OCI-LY1 (cell line): ENCODE measurements around the gene ENOX2.

Experiments used
- H2AFZ ChIP-seq: fragments of 200-600 bp; sonication (generic), shearing (Covaris generic); 2 replicates; pipeline ENCODE4 v1.6.0; 2014; ENCODE audit warnings: antibody characterized with exemption, mild to moderate bottlenecking, low read length
- H3F3A ChIP-seq: fragments of 200-600 bp; sonication (generic), shearing (Covaris generic); 2 replicates; pipeline ENCODE4 v1.6.0; 2014; ENCODE audit warnings: mild to moderate bottlenecking, antibody characterized with exemption, low read length, moderate library complexity; ENCODE audit not compliant: insufficient read depth
- H3K27ac ChIP-seq: fragments of 200-600 bp; sonication (generic); 2 replicates; pipeline ENCODE4 v1.5.1; 2014; ENCODE audit warnings: low read length, mixed run types, mild to moderate bottlenecking, low read depth; ENCODE audit not compliant: poor library complexity, severe bottlenecking
- H3K27me3 ChIP-seq: fragments of 200-600 bp; sonication (generic); 2 replicates; pipeline ENCODE4 v1.6.0; 2014; ENCODE audit warnings: antibody characterized with exemption, mild to moderate bottlenecking, low read length, moderate library complexity; ENCODE audit not compliant: insufficient read depth
- H3K36me3 ChIP-seq: fragments of 200-600 bp; sonication (generic); 2 replicates; pipeline ENCODE4 v1.6.1; 2014; ENCODE audit warnings: mild to moderate bottlenecking, antibody characterized with exemption, low read length, moderate library complexity, mixed read lengths; ENCODE audit not compliant: insufficient read depth
- H3K4me1 ChIP-seq: fragments of 200-600 bp; sonication (generic); 2 replicates; pipeline ENCODE4 v1.5.1; 2014; ENCODE audit warnings: mild to moderate bottlenecking, low read length, moderate library complexity; ENCODE audit not compliant: insufficient read depth, severe bottlenecking
- H3K4me2 ChIP-seq: fragments of 200-600 bp; sonication (generic), shearing (Covaris generic); 2 replicates; pipeline ENCODE4 v1.6.1; 2014; ENCODE audit warnings: low read length
- H3K4me3 ChIP-seq: fragments of 200-600 bp; sonication (generic); 2 replicates; pipeline ENCODE4 v1.5.1; 2014; ENCODE audit warnings: low read length, low read depth, mild to moderate bottlenecking, mixed read lengths; ENCODE audit not compliant: poor library complexity, severe bottlenecking
- H3K79me2 ChIP-seq: fragments of 200-600 bp; shearing (Covaris generic); 2 replicates; pipeline ENCODE4 v1.6.1; 2016; ENCODE audit warnings: mixed run types, low read length, mixed read lengths; ENCODE audit not compliant: insufficient read depth
- H3K9ac ChIP-seq: fragments of 200-600 bp; sonication (generic), shearing (Covaris generic); 2 replicates; pipeline ENCODE4 v1.6.1; 2014; ENCODE audit warnings: mild to moderate bottlenecking, low read length, mixed read lengths
- H3K9me2 ChIP-seq: fragments of 200-600 bp; sonication (generic), shearing (Covaris generic); 2 replicates; pipeline ENCODE4 v1.6.1; 2014; ENCODE audit warnings: low read depth, mild to moderate bottlenecking, low read length, mixed read lengths
- H3K9me3 ChIP-seq: fragments of 200-600 bp; shearing (Covaris generic); 2 replicates; pipeline ENCODE4 v1.6.1; 2014; ENCODE audit warnings: low read length, mixed read lengths
- H4K20me1 ChIP-seq: fragments of 200-600 bp; sonication (generic), shearing (Covaris generic); 2 replicates; pipeline ENCODE4 v1.6.0; 2016; ENCODE audit warnings: mild to moderate bottlenecking, low read length; ENCODE audit not compliant: insufficient read depth
- EZH2 ChIP-seq: fragments of 200-600 bp; sonication (generic), shearing (Covaris generic); IDR thresholded peaks from 2 replicates; pipeline ENCODE4 v1.8.0; 2017; ENCODE audit warnings: borderline replicate concordance, mixed run types, mild to moderate bottlenecking, antibody characterized with exemption, low read length, moderate library complexity, mixed read lengths
- TF ChIP-seq, protein P1 (sequence below): fragments of 200-600 bp; sonication (generic), shearing (Covaris generic); IDR thresholded peaks from 2 replicates; pipeline ENCODE4 v1.5.1; 2017; ENCODE audit warnings: mild to moderate bottlenecking, antibody characterized with exemption, low read length, moderate library complexity, mixed read lengths

ENOX2 gene

DNA sequence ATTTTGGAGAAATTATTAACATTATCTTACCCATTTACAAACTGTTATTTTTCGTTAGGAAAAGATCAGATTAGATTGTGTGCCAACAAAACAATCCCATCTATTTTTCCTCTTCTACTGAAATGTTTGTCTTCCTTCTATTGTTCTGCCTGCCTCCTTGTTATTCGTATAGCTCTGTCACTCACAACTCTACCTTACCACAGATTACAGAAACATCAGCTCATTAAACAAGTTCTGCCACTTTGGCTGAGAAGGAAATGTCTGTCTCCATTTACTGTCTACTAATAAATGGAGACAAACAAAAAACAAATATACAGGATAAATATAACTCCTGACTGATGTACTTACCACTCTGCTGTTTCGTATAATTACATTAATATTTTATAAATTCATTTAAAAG, 211.4 kb downstream of the ENOX2 start:
- Histone ChIP-seq H3K9me3 (no peaks in the 10 kb centered on the region), H3K9ac (no peak overlapping the region), H3K4me2 (no peak overlapping the region), H3K27ac (no peak overlapping the region), H3K4me3 (no peak overlapping the region), H2AFZ (no peak overlapping the region), H3F3A (no peaks in the 10 kb centered on the region), H4K20me1 (no peaks in the 10 kb centered on the region), H3K36me3 (no peaks in the 10 kb centered on the region), H3K9me2 (no peaks in the 10 kb centered on the region), H3K27me3 (no peaks in the 10 kb centered on the region), H3K79me2 (no peaks in the 10 kb centered on the region), H3K4me1 (peaks cover 6% of the 10 kb centered on the region)
- TF ChIP-seq, protein P1, sequence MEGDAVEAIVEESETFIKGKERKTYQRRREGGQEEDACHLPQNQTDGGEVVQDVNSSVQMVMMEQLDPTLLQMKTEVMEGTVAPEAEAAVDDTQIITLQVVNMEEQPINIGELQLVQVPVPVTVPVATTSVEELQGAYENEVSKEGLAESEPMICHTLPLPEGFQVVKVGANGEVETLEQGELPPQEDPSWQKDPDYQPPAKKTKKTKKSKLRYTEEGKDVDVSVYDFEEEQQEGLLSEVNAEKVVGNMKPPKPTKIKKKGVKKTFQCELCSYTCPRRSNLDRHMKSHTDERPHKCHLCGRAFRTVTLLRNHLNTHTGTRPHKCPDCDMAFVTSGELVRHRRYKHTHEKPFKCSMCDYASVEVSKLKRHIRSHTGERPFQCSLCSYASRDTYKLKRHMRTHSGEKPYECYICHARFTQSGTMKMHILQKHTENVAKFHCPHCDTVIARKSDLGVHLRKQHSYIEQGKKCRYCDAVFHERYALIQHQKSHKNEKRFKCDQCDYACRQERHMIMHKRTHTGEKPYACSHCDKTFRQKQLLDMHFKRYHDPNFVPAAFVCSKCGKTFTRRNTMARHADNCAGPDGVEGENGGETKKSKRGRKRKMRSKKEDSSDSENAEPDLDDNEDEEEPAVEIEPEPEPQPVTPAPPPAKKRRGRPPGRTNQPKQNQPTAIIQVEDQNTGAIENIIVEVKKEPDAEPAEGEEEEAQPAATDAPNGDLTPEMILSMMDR, result no peak
- no peak for TF ChIP-seq EZH2

DNA sequence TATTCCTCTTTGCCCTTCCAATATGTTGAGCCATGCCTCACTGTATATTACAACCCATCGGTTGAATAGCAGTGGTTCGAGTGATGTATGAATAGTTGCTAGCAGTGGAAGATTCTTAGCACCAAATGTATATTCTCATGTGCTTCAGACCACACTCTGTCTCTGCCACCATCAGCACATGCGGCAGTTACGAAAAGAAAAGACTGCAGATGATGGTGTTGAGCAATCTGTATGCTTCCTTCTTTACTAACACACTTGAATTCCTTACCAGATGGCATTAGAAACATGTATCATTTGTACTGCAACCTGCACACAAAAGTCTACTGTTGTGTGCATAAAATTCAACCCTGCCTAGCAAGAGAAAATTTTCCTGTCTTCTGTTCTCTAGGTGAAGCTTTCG, 214.6 kb downstream of the ENOX2 start:
- TF ChIP-seq EZH2, result no peak
- TF ChIP-seq, protein P1, result no peak
- H2AFZ ChIP-seq, result no peak overlapping the region
- no peak overlapping the region for H3K9ac ChIP-seq
- H4K20me1 ChIP-seq, result no peaks in the 10 kb centered on the region
- no peaks in the 10 kb centered on the region for H3K27me3 ChIP-seq
- H3K27ac ChIP-seq, result no peak overlapping the region
- no peaks in the 10 kb centered on the region for H3K9me2 ChIP-seq
- H3K9me3 ChIP-seq, result no peaks in the 10 kb centered on the region
- H3K4me1 ChIP-seq, result no peaks in the 10 kb centered on the region
- H3K36me3 ChIP-seq, result no peaks in the 10 kb centered on the region
- H3F3A ChIP-seq, result no peaks in the 10 kb centered on the region
- H3K4me3 ChIP-seq, result no peak overlapping the region
- no peaks in the 10 kb centered on the region for H3K79me2 ChIP-seq
- H3K4me2 ChIP-seq, result no peak overlapping the region

DNA sequence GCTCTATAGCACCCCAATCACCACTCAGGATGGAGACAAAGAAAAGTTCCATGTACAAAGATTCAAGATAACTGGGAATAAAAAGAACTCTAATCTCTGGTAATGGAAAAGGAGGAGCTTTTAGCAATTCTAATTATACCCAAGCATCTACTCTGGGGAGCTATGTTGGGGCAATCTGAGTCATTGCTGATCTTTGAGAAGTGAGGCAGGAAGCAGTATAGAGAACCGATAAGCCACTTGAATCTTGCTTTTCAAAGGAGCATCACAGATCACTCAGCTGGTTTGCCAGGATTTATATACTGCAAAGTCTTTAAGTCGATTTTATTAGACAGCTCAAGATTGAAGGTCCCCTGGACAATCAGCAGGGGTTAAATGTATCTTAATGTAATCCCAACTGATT, 220.0 kb downstream of the ENOX2 start:
- H3K9me2 ChIP-seq, result no peaks in the 10 kb centered on the region
- no peaks in the 10 kb centered on the region for H4K20me1 ChIP-seq
- H3F3A ChIP-seq, result no peaks in the 10 kb centered on the region
- no peak for TF ChIP-seq EZH2
- TF ChIP-seq, protein P1, result no peak
- H3K27me3 ChIP-seq, result no peaks in the 10 kb centered on the region
- H2AFZ ChIP-seq, result no peak overlapping the region
- no peak overlapping the region for H3K4me2 ChIP-seq
- H3K9ac ChIP-seq, result no peak overlapping the region
- no peaks in the 10 kb centered on the region for H3K9me3 ChIP-seq
- H3K4me1 ChIP-seq, result no peaks in the 10 kb centered on the region
- H3K4me3 ChIP-seq, result no peak overlapping the region
- no peak overlapping the region for H3K27ac ChIP-seq
- H3K79me2 ChIP-seq, result no peaks in the 10 kb centered on the region
- no peaks in the 10 kb centered on the region for H3K36me3 ChIP-seq
